GM23338 (cell line): Measurements from ENCODE around the gene GNA12.

Experiments used
- EZH2 ChIP-seq: fragments of 200-600 bp; sonication (generic); IDR thresholded peaks from one replicate; pipeline ENCODE4 v1.8.0; 2017; ENCODE audit warnings: antibody characterized with exemption, mild to moderate bottlenecking, low read depth; ENCODE audit not compliant: unreplicated experiment
- EZH2phosphoT487 ChIP-seq: fragments of 200-600 bp; sonication (generic); IDR thresholded peaks from one replicate; pipeline ENCODE4 v1.8.1; 2018; ENCODE audit warnings: antibody characterized with exemption; ENCODE audit not compliant: unreplicated experiment
- JUNB ChIP-seq: IDR thresholded peaks from one replicate; pipeline ENCODE4 v1.6.1; 2016; ENCODE audit warnings: antibody characterized with exemption; ENCODE audit not compliant: unreplicated experiment
- NANOG ChIP-seq: IDR thresholded peaks from 2 replicates; pipeline ENCODE4 v1.6.1; 2016; ENCODE audit warnings: antibody characterized with exemption, borderline replicate concordance
- POLR2AphosphoS5 ChIP-seq: IDR thresholded peaks from 2 replicates; pipeline ENCODE4 v1.6.1; 2016; ENCODE audit warnings: antibody characterized with exemption, low read depth
- ZNF331 ChIP-seq: fragments of 250-450 bp; sonication (Bioruptor Pico); IDR thresholded peaks from 2 replicates; pipeline ENCODE4 v1.5.0; 2020; ENCODE audit warnings: low read depth, mild to moderate bottlenecking, moderate library complexity
- TF ChIP-seq, protein P1 (sequence below), 2 experiments: fragments of 200-600 bp in 1 of 2; sonication (generic) in 1 of 2; conservative IDR thresholded peaks; 2 replicates each; pipeline versions ENCODE4 v1.5.1 to v1.6.1; 2016 to 2017; ENCODE audit warnings: antibody characterized with exemption in 2 of 2, low read depth in 2 of 2, mild to moderate bottlenecking in 2 of 2, moderate library complexity in 1 of 2

DNA sequence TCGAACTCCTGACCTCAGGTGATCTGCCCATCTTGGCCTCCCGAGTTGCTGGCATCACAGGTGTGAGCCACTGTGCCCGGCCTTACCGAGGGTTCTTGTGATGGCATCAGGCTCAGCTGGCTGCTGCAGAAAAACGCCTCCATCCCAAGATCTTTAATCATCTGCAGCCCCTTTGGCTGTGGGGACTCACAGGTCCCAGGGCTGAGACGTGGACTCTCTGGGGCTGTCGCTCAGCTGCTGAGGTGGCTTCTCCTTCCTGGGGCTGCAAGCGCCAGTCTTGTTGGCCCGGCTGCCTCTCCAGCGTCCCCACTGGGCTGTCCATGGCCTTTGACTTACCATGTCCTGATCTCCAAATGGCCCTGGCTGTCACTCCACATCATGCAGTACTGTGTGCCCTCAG lies 136.1 kb downstream of the GNA12 start:
- TF ChIP-seq, protein P1, sequence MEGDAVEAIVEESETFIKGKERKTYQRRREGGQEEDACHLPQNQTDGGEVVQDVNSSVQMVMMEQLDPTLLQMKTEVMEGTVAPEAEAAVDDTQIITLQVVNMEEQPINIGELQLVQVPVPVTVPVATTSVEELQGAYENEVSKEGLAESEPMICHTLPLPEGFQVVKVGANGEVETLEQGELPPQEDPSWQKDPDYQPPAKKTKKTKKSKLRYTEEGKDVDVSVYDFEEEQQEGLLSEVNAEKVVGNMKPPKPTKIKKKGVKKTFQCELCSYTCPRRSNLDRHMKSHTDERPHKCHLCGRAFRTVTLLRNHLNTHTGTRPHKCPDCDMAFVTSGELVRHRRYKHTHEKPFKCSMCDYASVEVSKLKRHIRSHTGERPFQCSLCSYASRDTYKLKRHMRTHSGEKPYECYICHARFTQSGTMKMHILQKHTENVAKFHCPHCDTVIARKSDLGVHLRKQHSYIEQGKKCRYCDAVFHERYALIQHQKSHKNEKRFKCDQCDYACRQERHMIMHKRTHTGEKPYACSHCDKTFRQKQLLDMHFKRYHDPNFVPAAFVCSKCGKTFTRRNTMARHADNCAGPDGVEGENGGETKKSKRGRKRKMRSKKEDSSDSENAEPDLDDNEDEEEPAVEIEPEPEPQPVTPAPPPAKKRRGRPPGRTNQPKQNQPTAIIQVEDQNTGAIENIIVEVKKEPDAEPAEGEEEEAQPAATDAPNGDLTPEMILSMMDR (conservative IDR thresholded peaks at IDR 0.05; ENCODE audit: low read depth in 2 of 2): no peak
- TF ChIP-seq NANOG (no peak), JUNB (no peak), EZH2phosphoT487 (no peak), POLR2AphosphoS5 (no peak), EZH2 (no peak), ZNF331 (no peak)
